Left renal pelvis (tissue), 4 donors: ENCODE results near the gene SLC39A13. TPM values are rescaled to one million over a fixed set of nuclear protein-coding genes. Genes with fewer than 3 reads are reported as not detected.
A peak's percentile ranks its signal among the peaks of the same experiment; 100 is the strongest.

Experiments
- DNase-seq, 4 donors: peaks; one replicate each; pipeline ENCODE4 v3.0.0-alpha.2; 2013; ENCODE audit warnings: low read depth in 4 of 4, low spot score in 3 of 4
- polyA plus RNA-seq, 4 donors: library from polyadenylated mRNA; unstranded; fragments of 120-200 nt; gene quantifications; one replicate each; pipeline ENCODE4 v1.2.1, GENCODE V29; 2013; ENCODE audit not compliant: insufficient read length in 4 of 4

SLC39A13 gene
- polyA plus RNA-seq, 4 donors, result 42.6 to 72.0 (median 45.5) TPM

DNA sequence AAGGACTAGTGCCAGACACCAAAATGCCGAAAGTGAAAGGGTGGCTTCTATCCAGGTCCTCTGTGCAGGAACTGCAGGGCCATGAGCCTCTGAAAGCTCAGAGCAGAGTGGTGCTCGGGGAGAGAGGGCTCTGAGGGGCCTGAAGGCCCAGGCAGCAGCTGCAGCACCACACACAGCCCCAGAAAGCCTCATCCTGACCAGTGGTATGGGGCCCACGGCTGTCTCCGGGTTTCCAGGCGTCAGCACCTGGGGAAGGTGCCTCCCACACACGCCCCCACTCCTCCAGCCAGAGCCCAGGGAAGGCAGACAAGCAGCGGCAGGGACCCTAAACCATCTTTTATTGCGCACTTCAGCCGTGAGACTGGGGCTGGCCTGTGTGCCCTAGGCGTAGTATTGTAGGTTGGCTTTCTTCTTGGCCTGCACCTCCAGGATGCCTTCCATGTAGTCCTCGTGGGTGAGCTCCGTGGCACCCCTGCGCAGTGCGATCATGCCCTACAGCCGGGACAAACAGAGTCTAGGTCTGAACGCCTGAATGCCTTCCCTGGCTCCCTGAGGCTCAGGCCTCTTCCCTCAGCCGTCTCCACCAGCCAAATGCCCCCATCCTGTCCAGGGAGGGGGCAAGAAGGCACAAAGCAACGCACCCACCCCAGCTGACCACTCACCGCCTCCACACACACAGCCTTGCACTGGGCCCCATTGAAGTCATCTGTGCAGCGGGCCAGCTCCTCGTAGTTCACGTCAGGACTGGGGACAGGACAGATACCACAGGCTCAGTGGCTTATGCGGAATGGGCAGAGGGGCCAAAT, 10.3 kb downstream of the SLC39A13 start:
- DNase-seq, result no peak

DNA sequence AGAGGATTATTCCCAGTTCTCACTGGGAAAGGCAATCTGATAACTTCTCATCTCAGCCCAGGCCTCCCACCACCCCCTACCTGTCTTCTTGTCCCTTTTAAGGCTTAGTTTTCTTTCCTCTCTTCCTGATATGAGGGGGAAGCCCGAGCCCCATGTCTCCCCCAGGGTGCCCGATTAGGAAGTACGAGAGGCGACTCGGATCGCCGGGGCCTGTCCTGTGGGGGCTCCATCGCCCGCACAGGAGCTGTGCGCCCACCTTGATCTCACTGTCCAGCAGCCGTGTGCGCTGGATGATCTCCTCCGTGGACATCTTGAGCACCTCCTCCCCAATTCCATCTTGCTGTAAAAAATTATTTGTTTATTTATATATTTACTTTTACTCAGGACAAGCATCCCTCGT, 17.2 kb downstream of the SLC39A13 start:
- DNase-seq, result no peak

DNA sequence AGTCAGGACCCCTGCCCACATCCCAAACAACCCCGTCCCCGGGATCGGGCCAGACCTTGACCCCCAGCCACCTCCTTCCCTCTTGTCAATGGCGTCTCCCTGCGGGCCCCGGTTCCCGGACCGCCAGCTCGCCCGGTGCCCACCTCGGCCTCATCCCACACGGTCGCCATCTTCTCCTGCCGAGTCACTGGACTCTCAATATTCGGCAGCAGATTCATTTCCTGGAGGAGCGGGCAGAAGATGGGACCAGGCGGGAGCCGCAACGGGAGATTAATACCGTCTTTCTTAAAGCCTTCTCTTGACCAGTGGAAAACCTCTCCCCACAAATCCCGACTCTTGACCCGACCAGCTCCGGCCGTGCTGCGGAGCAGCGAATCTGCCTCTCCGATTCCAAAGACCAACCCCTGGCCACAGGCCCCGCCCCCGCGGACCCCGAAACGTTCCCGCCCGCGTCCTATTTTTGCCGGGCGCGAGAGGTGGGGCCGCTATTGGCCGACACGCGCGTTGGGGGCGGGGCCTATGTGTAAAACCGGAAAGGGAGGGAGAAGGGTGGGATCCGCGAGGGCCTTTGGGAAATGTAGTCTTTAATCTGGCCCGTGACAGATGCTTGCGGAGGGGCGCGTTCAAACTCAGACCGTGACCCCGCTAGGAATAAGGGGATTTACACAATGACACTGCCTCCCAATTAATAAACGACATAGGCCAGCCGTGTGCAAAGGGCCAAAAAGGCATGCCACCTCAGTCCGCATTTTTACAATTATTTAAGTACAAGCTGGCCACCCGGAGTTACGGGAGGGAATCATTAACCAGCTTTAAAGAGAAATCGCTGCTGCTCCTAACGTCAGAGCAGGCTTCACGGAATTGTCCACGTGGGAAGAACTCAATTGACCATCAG, 17.9 kb downstream of the SLC39A13 start, which contains the start of gene PSMC3:
Gene PSMC3 (minus strand): TSS at position 378 of the 895 bp plus-strand sequence. CDS start 160 bp downstream, at position 218.
- DNase-seq, result peak; percentile 88 to 96 (median 92)

DNA sequence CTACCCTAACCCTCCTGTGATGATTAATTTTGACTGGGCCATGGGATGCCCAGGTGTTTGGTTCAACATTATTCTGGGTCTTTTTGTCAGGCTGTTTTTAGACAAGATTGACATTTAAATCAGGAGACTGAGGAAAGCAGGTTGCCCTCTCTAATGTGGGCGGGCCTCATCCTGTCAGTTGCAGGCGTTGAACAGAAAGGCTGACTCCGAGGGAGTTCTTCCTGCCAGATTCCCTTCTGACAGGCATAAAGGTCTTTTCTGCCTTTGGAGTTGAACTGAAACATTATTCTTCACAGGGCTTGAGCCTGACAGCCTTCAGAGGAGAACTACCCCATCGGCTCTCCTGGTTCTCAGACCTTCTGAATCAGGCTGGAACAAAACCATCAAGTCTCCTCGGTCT, 22.1 kb downstream of the SLC39A13 start:
- DNase-seq, result no peak

DNA sequence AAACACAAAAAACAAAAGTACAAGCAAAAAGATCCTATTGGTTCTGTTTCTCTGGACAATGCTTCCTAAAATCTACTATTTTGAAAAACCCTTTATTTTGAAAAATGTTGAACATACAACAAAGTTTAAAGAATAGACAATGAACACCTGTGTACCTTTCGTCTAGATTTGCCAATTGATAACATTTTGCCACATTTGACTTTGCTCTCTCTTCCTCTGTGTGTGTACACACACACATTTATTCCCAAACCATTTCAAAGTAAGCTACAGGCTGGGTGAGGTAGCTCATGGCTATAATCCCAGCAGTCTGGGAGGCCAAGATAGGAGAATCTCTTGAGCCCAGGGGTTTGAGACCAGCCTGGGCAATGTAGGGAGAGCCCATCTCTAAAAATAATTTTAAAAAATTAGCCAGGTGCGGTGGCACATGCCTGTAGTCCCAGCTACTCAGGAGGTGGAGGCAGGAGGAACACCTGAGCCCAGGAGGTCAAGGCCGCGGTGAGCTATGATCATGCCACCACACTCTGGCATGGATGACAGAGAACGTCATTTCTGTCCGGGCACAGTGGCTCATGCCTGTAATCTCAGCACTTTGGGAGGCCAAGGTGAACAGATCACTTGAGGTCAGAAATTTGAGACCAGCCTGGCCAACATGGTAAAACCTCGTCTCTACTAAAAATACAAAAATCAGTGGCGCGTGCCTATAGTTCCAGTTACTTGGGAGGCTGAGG, 23.1 kb downstream of the SLC39A13 start:
- DNase-seq, result no peak

DNA sequence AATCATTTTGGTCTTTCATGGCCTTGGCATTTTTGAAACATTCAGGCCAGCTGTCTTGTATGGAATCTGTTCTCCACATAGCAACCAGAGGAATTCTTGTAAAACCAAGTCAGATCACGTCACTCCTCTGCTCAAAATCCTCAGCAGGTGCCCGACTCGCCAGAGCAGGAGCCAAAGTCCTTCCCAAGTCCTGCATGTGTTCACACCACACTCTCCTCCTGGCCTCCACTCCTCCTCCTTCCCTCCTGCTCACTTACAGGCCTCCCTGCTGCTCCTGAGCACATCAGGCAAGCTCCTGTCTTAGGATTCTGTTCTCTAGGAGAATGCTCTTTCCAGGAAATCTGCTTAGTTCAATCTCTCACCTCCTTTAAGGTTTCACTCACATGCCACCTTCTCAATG, 24.8 kb downstream of the SLC39A13 start:
- DNase-seq, result no peak

DNA sequence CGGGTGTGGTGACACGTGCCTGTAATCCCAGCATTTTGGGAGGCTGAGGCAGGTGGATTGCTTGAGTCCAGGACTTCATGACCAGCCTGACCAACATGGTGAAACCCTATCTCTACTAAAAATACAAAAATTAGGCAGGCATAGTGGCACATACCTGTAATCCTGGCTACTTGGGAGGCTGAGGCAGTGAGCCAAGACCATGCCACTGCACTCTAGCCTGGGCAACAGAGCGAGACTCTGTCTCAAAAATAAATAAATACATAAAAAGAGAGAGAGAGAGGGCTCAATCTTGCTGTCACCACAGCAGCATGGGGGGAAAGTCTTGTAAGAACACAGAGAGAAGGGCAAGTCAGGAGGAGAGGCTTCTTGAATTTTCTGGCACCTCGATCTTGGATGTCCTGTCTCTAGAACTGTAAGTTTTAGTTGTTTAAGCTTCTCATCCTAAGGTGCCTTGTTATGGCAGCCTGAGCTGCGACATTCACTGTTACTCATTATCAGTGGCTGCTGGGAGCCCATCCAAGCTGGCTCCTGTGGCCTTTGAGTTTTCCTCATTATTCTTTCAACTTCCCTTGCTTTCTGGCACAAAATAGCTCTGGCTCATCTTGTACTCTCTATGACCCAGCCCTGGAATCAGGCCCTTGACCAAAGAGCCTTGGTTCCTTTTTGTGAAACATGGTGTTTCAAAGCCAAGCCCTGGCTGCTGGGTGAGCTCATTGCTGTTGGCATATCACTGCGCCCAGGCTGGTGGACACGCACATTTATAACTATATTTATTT, 25.8 kb downstream of the SLC39A13 start:
- DNase-seq, result no peak

DNA sequence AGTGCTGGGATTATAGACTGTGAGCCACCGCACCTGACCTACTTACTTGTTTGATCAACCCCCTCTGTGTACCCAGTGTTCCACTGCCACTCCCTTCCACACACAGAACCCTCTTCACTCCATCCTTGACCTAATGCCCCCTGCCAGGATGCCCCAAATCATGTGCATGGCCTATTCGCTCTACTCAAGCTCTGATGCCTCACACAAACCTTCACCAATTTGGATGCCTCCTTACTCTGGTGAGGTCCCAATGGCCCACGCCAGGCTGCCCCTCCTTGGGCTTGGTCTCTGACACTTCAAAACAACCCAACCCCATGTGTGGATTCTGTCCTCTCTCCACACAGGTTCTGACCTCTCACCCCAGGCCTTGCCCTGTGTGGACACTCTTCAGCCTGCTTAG, 27.3 kb downstream of the SLC39A13 start:
- no peak for DNase-seq

DNA sequence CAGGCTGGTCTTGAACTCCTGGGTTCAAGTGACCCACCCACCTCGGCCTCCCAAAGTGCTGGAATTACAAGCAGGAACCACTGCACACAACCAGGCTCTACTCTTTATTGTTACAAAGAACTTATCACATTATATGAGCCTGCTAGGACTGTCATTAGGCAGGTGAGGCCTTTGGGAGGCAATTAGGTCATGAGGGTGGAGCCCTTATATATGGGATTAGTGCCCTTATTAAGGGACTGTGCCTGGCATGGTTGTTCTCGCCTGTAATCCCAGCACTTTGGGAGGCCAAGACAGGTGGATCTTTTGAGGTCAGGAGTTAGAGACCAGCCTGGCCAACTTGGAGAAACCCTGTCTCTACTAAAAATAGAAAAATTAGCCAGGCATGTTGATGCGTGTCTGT, 28.3 kb downstream of the SLC39A13 start:
- no peak for DNase-seq

DNA sequence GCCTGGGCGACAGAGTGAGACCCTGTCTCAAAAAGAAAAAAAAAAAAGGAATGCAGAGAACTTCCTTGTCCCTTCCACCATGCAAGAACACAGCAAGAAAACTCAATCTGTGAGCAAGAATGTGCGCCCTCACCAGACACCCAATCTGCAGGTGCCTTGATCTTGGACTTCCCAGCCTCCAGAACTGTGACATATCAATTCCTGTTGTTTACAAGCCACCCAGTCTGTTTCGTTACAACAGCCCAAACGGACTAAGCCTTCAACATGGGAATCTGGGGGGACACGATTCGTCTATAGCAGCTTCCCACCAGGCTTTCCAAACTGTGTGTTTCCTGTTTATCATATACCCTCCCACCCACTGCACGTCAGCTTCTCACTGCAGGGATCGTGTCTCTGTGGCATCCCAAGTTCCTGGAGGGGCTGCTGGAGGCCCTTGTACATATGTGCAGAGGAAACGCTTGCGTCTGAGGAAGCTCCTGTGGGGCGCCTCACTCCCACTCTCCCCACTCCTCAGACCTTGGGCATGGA, 28.9 kb downstream of the SLC39A13 start:
- no peak for DNase-seq

DNA sequence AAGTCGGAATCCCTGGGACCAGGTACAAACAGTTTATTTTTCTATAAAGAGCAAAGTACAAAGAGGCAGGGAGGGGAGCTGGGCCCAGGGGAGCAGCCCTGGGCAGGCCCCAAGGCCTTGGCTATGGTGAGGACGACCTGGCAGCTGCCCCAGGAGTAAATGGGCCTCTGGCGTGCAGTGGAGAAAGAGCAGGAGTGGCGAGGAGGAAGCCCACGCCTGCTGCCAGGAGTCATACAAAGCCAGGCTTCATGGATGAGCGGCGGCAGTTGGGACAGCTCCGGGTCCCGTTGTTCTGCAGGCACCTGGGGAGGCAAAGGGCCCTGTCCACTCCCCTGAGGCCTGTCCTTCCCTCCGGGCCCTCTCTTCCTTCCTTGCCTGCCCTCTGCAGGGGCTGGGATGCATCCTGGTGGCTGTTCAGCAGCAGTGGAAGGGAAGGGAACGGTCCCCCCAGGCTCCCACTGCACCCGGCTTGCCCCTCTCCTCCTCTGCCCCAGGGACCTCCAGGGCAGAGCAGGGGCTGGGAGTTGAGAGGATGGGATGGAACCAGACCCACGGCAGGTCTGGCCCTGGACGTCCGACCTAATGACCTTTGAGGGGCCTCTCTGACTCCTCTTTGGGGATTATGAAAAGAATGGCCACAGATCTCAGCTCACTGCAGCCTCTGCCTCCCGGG, 29.5 kb downstream of the SLC39A13 start:
- no peak for DNase-seq

DNA sequence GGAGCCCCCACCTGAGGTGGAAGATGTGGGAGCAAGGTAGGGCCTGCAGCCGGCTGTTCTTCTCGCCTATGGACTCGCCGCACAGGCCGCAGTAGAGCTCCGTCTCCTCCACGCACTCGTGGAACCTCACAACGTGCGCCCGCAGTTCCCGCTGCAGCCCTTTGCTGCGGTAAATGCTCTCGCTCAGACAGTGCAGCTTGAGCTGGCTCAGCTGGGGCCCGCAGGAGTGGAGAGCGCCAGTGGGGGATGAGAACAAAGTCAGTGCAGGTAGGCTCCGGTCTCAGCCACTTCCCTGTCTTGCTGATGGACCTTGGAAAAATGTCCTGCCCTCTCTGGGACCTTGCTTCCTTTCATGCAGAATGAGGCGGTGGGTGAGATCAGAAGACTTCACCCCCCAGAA, 30.3 kb downstream of the SLC39A13 start:
- no peak for DNase-seq

DNA sequence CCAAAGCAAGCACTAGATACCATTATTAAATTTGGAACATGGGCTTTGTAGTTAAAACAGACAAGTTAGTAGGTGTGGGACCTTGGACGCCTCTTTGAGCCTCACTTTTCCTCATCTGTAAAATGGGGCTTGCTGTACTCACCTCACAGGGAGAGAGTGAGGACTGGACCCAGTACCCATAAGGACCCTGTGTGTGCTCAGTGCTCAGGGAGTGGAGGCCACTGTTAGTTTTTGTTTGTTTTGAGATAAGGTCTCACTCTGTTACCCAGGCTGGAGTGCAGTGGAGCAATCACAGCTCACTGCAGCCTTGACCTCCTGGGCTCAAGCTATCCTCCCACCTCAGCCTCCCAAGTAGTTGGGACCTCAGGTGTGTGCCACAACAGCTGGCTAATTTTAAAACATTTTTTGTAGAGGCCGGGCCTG, 31.7 kb downstream of the SLC39A13 start:
- no peak for DNase-seq

DNA sequence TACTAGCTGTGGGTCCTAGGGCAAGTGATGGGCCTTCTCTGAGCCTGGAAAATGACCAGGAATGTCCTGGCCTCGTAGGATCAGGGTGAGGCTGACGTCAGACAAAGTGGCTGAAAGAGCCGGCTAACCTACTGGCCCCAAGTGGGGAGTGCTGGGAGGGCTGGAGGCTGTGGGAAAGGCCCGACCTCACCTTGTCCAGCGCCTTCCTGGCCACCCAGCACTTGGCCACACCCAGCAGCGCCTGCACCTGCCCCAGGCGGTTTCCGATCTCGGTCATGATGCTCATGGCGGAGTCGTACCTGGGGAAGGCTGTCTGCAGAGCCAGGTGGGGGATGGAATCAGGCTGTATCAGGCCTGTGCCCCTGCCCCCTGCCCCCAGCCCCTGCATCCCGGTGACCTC, 33.0 kb downstream of the SLC39A13 start:
- no peak for DNase-seq

DNA sequence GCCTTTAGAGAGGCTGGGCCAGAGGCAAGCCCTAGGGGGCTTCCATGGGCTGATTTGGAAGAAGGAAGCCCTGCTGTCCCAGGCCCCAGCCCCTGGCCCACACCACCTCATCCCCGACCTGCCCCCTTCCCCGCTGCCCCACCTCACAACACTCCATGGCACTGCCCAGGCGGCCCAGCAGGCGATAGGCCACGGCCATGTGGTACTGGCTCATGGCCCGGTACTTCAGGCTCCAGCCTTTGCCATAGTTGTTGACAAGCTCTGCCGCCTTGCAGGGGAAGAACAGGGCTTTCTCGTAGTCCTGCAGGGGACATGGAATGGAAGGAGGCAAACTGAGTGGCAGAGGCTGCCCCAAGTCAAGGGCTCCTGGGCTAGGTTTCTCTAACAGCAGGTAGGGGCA, 34.1 kb downstream of the SLC39A13 start:
- no peak for DNase-seq

DNA sequence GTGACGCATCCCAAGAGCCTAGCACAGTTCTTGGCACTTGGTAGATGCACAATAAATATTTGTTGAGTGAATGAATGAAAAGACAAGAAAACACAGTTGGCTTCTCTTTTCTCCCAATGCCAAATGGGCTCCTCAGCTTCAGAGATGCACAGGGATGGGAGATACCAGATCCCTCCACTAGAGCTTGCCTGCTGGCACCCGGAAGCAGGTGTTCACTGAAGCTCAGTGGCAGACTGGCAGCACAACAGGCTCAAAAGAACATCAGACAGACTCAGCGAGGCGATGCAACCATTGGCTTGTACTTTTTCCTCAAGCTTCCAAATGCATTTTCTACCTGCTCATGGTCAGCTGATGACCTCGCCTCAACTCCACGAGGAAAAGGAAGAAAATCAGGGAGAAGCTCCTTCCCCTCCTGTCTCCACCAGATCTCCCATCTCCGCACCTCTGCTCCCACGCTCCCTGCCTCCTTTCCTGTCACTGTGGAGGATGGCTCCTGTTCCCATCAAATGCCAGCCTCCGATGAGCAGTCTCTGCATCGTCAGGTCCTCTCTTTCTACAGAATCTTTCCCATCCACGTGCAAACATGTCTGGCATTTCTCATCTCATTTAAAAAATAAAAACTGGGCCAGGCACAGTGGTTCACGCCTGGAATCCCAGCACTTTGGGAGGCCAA, 34.8 kb downstream of the SLC39A13 start:
- no peak for DNase-seq

DNA sequence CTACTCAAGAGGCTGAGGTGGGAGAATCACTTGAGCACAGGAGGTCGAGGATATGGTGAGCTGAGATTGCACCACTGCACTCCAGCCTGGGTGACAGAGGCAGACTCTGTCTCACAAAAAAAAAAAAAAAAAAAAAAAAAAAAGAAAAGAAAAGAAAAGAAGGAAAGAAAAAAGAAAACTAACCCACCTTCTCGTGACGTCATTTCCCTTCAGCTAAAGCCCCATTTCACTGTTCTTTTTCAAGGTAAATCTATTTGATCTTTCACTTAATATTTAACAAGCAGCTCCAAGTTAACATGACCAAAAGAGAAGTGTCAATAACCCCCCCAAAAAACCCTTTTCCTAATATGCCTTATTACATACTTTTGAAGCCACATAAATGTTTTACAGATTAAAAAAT, 35.4 kb downstream of the SLC39A13 start:
- DNase-seq, result no peak

DNA sequence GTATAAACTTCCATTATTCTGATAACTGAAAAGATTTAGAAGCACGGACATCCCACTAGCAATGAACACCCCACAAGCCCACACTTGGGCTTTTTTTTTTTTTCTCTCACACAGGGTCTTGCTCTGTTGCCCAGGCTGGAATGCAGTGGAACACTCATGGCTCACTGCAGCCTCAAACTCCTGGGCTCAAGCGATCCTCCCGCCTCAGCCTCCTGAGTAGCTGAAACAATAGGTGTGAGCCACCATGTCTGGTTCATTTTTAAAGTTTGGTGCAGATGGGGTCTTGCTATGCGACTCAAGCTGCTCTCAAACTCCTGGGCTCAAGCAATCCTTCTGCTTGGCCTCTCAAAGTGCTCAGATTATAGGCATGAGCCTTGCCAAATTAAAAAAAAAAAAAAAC, 37.5 kb downstream of the SLC39A13 start:
- no peak for DNase-seq

DNA sequence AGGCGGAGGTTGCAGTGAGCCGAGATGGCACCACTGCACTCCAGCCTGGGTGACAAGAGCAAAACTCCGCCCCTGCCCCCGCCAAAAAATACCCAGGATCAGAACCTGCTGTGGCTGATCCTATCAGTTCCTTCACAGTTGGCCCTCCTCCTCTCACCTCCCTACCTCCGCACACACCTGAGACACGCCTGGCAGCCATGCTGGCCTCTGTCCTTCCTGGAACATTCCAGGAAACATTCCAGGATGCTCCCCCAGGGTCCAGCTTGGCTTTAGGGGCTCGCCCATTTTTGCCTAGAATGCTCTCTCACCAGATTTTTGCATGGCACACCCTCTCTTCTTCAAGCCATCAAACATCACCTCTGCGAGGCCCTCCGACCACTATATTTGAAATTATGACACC, 38.4 kb downstream of the SLC39A13 start:
- DNase-seq, result no peak
